ENCODE data around the gene NHLRC4.

The NHLRC4 gene

DNA sequence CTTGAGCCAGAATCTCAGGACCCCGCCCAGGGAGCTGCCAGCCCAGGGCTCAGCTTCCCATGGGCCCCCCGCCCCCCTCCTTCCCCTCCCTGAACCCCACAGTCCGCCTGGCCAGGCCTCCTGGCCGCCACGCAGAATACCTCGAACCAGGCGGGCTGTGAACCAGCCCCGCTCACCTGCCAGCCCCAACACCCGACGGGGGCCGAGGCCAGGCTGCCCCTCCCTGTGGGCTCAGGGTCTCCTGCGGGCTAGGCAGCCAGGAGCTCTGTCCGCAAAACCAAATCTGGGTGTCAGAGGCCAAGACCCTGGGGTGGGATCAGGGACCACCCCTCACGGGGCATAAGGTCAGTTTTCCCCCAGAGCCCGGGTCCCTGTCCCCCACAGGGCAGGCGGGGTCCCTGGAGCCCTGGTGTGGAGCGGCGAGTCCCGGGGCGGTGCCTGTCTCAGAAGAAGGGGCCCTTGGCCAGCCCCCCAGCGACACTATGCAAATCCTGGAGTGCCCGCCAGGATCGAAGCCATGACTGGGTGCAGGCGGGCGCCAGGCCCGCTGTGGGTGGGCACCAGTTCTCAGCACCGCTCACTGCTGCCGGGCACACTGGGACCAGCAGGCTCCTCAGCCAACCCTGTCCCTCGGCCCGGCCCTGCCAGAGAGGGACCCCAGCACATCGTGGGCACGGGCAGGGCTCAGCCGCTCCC lies 13.1 kb upstream of the NHLRC4 start:
- DNase-seq (ENCODE audit: low read depth), result no peak

- DNase-seq (ENCODE audit: low read depth), result no peak
Measured at GRCh38 chr16:554297-554621, 12.5 kb upstream of the NHLRC4 start.

GRCh38 chr16:554640-555365 lies 12.0 kb upstream of the NHLRC4 start:
- DNase-seq (ENCODE audit: low read depth), result no peak

GRCh38 chr16:555528-556473 lies 11.0 kb upstream of the NHLRC4 start:
- DNase-seq (ENCODE audit: low read depth), result no peak

DNA sequence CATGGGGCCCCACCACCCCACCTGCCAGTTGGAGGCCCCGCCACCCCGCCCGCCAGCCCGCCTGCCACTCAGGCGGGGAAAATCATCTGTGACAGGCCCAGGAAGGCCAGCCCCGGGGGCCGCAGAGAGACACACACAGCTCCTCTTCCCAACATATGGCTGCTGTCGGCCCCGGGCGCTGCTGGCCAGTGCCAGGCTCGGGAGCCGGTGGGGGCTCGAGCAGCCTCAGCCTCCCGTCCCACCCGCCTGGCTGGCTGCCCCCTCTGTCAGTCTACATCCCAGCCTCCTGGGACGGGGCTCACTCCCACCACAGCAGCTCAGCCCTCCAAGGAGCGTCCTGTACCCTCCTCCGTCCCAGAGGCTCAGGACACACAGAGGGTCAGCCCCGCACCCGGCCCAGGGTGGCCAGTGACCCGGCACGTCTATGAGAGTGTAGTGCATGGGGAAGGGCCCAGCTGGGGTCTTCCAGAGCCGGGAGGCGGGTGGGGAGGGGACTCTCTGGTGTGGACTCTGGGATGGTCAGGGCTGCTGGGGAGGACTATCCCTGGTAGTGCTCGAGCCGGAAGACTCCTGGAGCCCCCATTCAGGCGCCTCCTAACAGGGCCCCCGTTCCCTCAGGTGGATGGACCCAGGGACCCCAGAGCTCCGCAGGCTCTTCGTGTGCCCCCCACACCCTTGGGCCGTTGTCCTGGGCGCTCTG lies 10.2 kb upstream of the NHLRC4 start:
- DNase-seq (ENCODE audit: low read depth), result no peak

- no peak for DNase-seq (ENCODE audit: low read depth)
Measured at GRCh38 chr16:557463-558297, 9.1 kb upstream of the NHLRC4 start.

DNA sequence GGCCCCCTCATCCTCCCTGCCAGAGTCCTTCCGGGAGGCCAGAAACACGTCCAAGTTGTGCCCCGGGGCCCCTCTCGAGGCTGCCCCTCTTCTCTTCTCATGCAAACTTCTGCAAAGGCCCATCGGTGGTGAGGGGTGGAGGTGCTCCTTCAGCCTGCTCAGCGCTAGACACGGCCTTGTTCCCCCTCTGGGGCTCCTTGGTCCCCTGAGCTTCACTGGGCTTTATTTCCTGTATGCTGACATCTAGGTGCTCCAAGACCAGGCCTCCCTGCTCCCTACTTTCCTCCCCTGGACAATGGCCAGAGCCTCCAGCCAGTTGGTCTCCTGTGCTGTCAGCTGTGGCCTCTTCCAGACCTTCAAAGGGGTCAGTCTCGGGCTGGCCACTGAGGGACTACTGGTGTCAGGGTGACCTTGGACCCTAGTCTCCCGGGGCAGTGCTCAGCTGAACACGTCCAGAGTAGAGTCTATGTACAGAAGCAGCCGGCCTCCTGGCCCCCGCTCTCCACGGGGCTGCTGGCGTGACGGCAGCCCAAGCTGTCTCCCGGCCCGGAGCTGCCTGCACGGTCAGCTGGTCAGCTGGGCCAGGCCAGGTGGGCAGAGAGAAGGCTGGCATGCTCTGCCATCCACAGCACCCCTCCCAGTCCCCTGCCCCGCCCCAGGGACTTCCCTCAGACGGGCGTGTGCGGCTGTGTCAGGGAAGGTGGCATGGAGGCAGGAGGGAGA lies 8.3 kb upstream of the NHLRC4 start:
- no peak for DNase-seq (ENCODE audit: low read depth)

DNA sequence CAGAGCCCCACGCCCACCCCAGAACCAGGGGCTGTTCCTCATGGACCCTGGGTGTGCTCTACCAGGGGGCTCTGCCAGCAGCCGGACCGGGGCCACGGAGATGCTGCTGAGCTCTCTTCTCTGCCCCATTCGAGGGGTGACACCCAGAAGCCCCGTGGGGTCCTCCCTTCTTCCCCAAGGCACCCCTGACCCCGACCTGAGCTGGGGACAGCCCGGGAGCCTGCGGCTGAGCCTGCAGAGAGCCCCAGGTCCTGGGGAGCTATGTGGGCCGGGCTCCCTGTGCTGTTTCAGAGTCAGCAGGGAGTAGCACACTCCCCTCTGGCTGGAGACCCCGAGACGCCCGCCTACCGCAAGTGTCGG lies 7.8 kb upstream of the NHLRC4 start:
- DNase-seq (ENCODE audit: low read depth), result no peak

DNA sequence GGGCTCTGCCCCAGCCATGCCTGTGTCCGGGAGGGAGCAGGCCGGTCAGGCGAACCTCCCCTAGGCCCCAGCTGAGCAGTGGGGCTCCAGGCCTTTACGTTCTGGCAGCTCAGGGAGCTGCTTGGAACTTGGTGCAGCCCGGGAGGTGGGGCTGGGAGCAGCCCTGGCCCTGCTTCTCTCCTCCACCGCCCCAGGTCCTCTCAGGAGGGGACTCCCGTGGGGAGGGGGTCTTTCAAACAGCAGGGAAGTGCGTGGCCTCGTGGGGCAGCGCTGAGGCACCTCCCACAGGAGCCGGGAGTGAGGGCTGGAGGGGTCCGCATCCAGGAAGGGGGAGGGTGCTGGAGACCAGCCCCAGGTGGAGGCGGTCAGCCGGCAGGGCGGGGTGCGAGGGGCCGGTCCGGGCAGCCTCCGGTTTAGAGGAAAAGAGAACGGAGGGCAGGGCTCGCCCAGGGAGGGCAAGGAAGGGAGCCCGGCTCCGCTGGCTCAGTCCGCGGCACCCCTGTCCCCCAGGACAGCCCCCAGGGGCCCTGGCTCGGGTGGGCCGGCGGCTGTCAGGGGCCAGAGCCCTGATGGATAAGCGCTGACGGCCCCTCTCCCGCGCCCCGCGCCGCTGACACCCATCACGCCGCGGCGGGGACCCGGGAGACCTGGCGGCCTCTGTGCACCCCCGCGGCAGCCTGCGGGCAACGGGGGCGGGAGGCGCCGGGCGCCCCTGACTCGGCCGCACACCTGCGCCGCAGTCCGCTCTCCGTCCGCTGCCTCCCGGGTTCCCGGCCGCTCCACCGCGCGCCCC lies 7.2 kb upstream of the NHLRC4 start:
- no peak for DNase-seq (ENCODE audit: low read depth)

- no peak for DNase-seq (ENCODE audit: low read depth)
Measured at GRCh38 chr16:560204-560700, 6.6 kb upstream of the NHLRC4 start, which contains the start of gene PRR35. Gene PRR35, plus strand, starts transcription at chr16:560394. Its CDS starts 2,901 bp downstream, at chr16:563295.

- DNase-seq (ENCODE audit: low read depth), result no peak
Measured at GRCh38 chr16:560701-561412, 5.9 kb upstream of the NHLRC4 start.

DNA sequence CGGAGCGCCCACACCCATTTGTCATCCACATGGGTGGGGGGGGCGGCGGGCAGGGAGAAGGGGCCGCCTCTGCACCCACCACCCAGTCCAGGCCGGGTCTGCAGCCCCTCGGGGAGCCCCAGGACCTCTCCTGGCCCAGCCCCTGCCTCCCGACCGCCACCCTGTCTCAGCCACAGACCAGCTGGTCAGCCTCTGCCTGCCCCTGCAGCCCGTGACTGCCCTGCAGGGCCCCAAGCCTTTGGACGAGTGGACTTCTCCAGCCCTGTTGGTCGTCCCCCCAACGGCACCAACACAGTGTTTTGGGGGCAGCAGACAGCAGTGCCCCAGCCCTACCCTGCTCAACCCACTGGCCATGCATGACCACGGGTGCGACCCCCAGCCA lies 5.4 kb upstream of the NHLRC4 start:
- DNase-seq (ENCODE audit: low read depth), result no peak

DNA sequence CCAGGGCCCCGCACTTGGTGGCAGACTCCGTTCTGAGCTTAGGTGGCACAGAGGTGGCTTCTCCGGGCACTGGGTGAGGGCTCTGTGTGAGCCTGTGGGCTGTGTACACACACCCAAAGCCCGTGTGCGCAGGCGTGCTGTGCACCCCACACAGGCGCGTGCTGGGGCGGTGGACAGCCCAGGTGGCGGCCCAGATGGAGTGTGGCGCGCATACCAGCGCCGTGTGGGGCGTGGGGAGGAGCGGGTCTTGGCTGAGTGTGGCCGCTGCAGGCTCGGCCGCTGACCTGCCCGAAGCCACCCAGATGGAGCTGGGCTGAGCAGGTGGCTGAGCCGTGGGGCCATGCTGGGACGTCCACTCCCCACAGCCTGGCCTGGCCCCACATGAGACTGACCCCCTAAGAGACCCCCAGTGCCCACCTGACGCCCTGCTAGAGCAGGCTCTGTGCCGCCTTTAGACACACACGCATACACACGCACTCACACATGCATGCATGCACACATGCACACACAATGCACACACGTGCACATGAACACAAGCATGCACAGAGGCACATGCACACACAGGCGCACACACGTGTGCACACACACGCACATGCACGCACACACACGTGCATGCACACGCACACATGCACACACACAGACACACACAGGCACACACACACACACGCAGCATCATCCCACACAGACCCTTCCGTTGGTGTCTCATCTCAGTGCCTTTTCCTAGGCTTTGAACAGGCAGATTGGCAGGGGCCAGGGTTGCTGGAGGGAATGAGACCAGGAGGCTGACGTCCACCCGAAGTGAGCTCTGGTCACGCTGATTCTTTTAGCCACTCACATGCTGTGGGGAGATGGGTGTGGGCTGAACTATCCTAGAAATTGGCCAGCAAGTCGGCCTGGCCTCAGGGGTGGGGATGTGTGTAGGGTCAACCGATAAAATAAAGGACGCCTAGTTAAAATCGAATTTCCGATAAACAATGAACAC lies 4.6 kb upstream of the NHLRC4 start:
- DNase-seq (ENCODE audit: low read depth), result no peak

GRCh38 chr16:563072-563644 lies 3.6 kb upstream of the NHLRC4 start:
- DNase-seq (ENCODE audit: low read depth), result no peak

GRCh38 chr16:564690-565418 lies 2.0 kb upstream of the NHLRC4 start:
- no peak for DNase-seq (ENCODE audit: low read depth)

All from activated T-cell treated with anti-CD3 and anti-CD28 coated beads for 1 hour (primary cell).